Type B pancreatic cell (in vitro differentiated cells): ENCODE results near the gene GAREM1. TPM values are rescaled to one million over a fixed set of nuclear protein-coding genes. Genes with fewer than 3 reads are reported as not detected.
"Not testable (repeated sequence)": the region's sequence is repeated elsewhere in the genome, so short reads cannot be mapped to it uniquely, and the experiment has no call there.

Experiments used
- DNase-seq: peaks from one replicate; pipeline ENCODE4 v3.0.0; 2021; ENCODE audit warnings: mixed read lengths; ENCODE audit not compliant: unreplicated experiment; ENCODE audit errors: extremely low spot score
- H3K27ac Mint-ChIP-seq: 2 replicates; pipeline ENCODE4 v1.8.0; 2021; ENCODE audit warnings: mild to moderate bottlenecking, mixed read lengths
- H3K27me3 Mint-ChIP-seq: 2 replicates; pipeline ENCODE4 v1.8.0; 2021; ENCODE audit warnings: mixed read lengths
- H3K36me3 Mint-ChIP-seq: 2 replicates; pipeline ENCODE4 v1.8.0; 2021; ENCODE audit warnings: mixed read lengths
- H3K4me1 Mint-ChIP-seq: one replicate; pipeline ENCODE4 v1.8.0; 2021; ENCODE audit warnings: mixed read lengths; ENCODE audit not compliant: unreplicated experiment
- H3K4me3 Mint-ChIP-seq: 2 replicates; pipeline ENCODE4 v1.8.0; 2021; ENCODE audit warnings: mild to moderate bottlenecking, mixed read lengths
- H3K9me3 Mint-ChIP-seq: 2 replicates; pipeline ENCODE4 v1.8.0; 2021; ENCODE audit warnings: mixed read lengths
- long read RNA-seq: library from polyadenylated mRNA; unstranded; transcript quantifications from one replicate; pipeline ENCODE4 v2.0.0, GENCODE V29; 2020
- total RNA-seq: library from RNA; stranded (reverse); gene quantifications from 2 replicates; pipeline ENCODE4 v1.2.1, GENCODE V29; 2021; ENCODE audit warnings: low replicate concordance
- TF ChIP-seq, protein P1 (sequence below): fragments of 200-600 bp; sonication (generic); conservative IDR thresholded peaks from 2 replicates; pipeline ENCODE4 v1.5.0; 2021; ENCODE audit warnings: antibody characterized with exemption, mild to moderate bottlenecking

Gene GAREM1
- 17.8 and 20.7 TPM in 2 replicates for total RNA-seq
- long read RNA-seq, partial matches to known transcripts: 8 of 12 reads
- long read RNA-seq, other reads (novel, unspliced or antisense): 4 of 12 reads

GRCh38 chr18:32470714-32471633, at the start of gene GAREM1:
Gene GAREM1, minus strand, starts transcription at chr18:32470882. Its CDS starts 454 bp downstream, at chr18:32470428.
- Mint-ChIP-seq H3K27me3 (peaks cover 25% of the 10 kb centered on the region), H3K27ac (peak within 1 kb of the TSS; percentile 91), H3K36me3 (no peaks in the 10 kb centered on the region), H3K4me1 (peaks cover 14% of the 10 kb centered on the region), H3K9me3 (no peaks in the 10 kb centered on the region), H3K4me3 (peak within 1 kb of the TSS; percentile 95)
- TF ChIP-seq, protein P1, sequence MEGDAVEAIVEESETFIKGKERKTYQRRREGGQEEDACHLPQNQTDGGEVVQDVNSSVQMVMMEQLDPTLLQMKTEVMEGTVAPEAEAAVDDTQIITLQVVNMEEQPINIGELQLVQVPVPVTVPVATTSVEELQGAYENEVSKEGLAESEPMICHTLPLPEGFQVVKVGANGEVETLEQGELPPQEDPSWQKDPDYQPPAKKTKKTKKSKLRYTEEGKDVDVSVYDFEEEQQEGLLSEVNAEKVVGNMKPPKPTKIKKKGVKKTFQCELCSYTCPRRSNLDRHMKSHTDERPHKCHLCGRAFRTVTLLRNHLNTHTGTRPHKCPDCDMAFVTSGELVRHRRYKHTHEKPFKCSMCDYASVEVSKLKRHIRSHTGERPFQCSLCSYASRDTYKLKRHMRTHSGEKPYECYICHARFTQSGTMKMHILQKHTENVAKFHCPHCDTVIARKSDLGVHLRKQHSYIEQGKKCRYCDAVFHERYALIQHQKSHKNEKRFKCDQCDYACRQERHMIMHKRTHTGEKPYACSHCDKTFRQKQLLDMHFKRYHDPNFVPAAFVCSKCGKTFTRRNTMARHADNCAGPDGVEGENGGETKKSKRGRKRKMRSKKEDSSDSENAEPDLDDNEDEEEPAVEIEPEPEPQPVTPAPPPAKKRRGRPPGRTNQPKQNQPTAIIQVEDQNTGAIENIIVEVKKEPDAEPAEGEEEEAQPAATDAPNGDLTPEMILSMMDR: peak; percentile 73
- DNase-seq: peak; percentile 96

- Mint-ChIP-seq H3K4me3 (no peak overlapping the region), H3K36me3 (no peaks in the 10 kb centered on the region), H3K27me3 (no peaks in the 10 kb centered on the region), H3K4me1 (no peaks in the 10 kb centered on the region), H3K27ac (no peak overlapping the region), H3K9me3 (no peaks in the 10 kb centered on the region)
- no peak for DNase-seq
- TF ChIP-seq, protein P1: no peak
Observed at GRCh38 chr18:32511147-32511546, 40.5 kb upstream of the GAREM1 start.

- H3K4me3 Mint-ChIP-seq: no peak overlapping the region
- H3K27ac Mint-ChIP-seq: no peak overlapping the region
- no peaks in the 10 kb centered on the region for H3K9me3 Mint-ChIP-seq
- no peaks in the 10 kb centered on the region for H3K27me3 Mint-ChIP-seq
- no peak for DNase-seq
- no peaks in the 10 kb centered on the region for H3K36me3 Mint-ChIP-seq
- TF ChIP-seq, protein P1: no peak
- no peaks in the 10 kb centered on the region for H3K4me1 Mint-ChIP-seq
Observed at GRCh38 chr18:32509111-32509510, 38.4 kb upstream of the GAREM1 start.

DNA sequence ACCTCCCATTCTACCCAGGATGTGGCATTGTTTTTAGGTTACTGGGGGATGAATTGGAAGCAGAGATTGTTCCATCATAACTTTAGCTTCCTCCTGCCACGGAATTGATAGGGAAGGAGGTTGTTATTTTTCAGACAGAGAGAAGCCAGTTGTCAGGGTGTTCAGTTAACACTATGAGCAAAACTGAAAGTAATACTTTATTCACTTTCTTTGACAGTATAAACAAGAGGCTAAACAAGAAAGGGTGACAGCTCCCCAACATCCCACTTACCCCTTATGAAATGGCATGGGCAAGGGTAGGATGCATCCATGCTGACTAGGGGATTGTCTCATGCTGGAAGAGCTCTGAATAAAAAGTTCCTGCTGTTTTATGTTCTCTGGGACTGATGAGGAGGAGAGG, 36.4 kb upstream of the GAREM1 start:
- no peak overlapping the region for H3K4me3 Mint-ChIP-seq
- TF ChIP-seq, protein P1: no peak
- H3K9me3 Mint-ChIP-seq: no peaks in the 10 kb centered on the region
- H3K4me1 Mint-ChIP-seq: no peaks in the 10 kb centered on the region
- no peaks in the 10 kb centered on the region for H3K27me3 Mint-ChIP-seq
- DNase-seq: no peak
- no peaks in the 10 kb centered on the region for H3K36me3 Mint-ChIP-seq
- no peak overlapping the region for H3K27ac Mint-ChIP-seq

GRCh38 chr18:32502014-32502413, 31.3 kb upstream of the GAREM1 start:
- Mint-ChIP-seq H3K36me3 (no peaks in the 10 kb centered on the region), H3K4me1 (no peaks in the 10 kb centered on the region), H3K9me3 (no peaks in the 10 kb centered on the region), H3K4me3 (no peak overlapping the region), H3K27me3 (no peaks in the 10 kb centered on the region), H3K27ac (no peak overlapping the region)
- DNase-seq: no peak
- TF ChIP-seq, protein P1: no peak

DNA sequence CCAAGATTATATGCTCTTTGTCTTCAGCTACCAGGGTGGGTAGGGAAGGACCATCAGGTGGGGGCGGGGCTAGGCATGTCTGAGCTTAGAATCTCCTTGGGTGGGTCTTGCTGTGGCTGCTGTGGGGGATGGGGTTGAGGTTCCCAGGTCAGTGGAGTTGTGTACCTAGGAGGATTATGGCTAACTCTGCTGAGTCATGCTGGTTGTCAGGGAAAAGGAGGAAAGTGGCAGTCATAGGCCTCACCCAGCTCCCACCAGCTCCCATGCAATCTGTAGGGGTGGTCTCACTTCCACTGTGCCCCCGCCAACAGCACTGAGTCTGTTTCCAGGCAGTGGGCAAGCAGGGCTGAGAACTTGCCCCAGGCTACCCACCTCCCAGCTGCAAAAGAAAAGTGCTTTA, 30.6 kb upstream of the GAREM1 start:
- H3K4me1 Mint-ChIP-seq, H3K9me3 Mint-ChIP-seq, H3K4me3 Mint-ChIP-seq, H3K27ac Mint-ChIP-seq, H3K27me3 Mint-ChIP-seq, DNase-seq, H3K36me3 Mint-ChIP-seq: not testable (repeated sequence)
